Measurements from ENCODE around the gene UBE2N. TPM values are rescaled to one million over a fixed set of nuclear protein-coding genes. Genes with fewer than 3 reads are reported as not detected.

UBE2N gene
- total and polyA plus RNA-seq, 10 of the 15 experiments (the other 5 are each of a cell fraction or from before 2014, with no cell fraction given): 243 to 945 (median 443) TPM

DNA sequence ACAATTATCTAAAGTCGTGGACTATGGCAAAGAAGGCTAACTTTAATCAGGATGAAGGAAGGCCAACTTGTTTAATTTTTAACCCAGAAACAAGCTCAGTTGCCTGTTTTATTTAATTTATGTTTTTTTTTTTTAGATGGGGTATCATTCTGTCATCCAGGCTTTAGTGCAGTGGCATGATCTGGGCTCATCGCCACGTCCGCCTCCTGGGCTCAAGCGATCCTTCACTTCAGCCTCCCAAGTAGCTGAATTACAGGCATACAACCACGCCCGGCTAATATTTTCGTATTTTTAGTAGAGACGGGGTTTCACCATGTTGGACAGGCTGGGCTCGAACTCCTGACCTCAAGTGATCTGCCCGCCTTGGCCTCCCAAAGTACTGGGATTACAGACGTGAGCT is 44.3 kb downstream of the UBE2N start:
- POLR2A ChIA-PET: interaction anchor here (0.5 to 1.7 kb wide), 7 partner anchors 15 to 410 kb away, joined by 3 to 12 read pairs (median 3); no protein-coding TSS in a partner anchor
- H3K9ac ChIP-seq (ENCODE audit: control insufficient read depth, insufficient read depth, low read length): no peak overlapping the region
- H3K27ac ChIP-seq (ENCODE audit: control insufficient read depth, insufficient read depth): no peak overlapping the region
- 86% methylated on average over 12 of the region's 12 CpGs for WGBS (ENCODE audit: insufficient coverage, insufficient replicate concordance, low lambda C conversion rate, missing lambda C conversion rate)
- RAD21 ChIA-PET (ENCODE audit: unreplicated experiment): interaction anchor here (0.6 to 3.7 kb wide), 27 partner anchors 9 to 613 kb away, joined by 3 to 54 read pairs (median 6); no protein-coding TSS in a partner anchor
- H4K20me1 ChIP-seq (ENCODE audit: control insufficient read depth, insufficient read depth): no peaks in the 10 kb centered on the region
- CTCF ChIA-PET: interaction anchor here (0.5 to 4.6 kb wide), 48 partner anchors 8 to 680 kb away, joined by 3 to 95 read pairs (median 4); no protein-coding TSS in a partner anchor
- DNase-seq (ENCODE audit: low read depth, low spot score) (no peak), ATAC-seq (no peak), FAIRE-seq (no peak)
- no peaks in the 10 kb centered on the region; the same call in 1 of the 2 replicates for H3K4me1 ChIP-seq (ENCODE audit: control insufficient read depth, insufficient read depth, low read length)
- intact Hi-C loops (cut with micrococcal nuclease; ENCODE audit: unreplicated experiment) (loop anchor here (2.0 to 10.0 kb wide), 5 partner anchors 299 to 705 kb away; no protein-coding TSS in a partner anchor), in situ Hi-C loops (cut with MboI) (loop anchor here (5.0 kb wide), 1 partner anchor 370 kb away; no protein-coding TSS in a partner anchor)
- no peak for TF ChIP-seq LARP7 (IDR thresholded peaks at IDR 0.05)
- no peak for TF ChIP-seq NR2C1 (IDR thresholded peaks at IDR 0.05)
- TF ChIP-seq SIX5 (IDR thresholded peaks at IDR 0.05; ENCODE audit: low read depth, low read length, severe bottlenecking): no peak
- TF ChIP-seq NR2C2 (IDR thresholded peaks at IDR 0.05; ENCODE audit: borderline replicate concordance, control insufficient read depth, insufficient read length, low read depth): no peak
- TF ChIP-seq, protein P1, sequence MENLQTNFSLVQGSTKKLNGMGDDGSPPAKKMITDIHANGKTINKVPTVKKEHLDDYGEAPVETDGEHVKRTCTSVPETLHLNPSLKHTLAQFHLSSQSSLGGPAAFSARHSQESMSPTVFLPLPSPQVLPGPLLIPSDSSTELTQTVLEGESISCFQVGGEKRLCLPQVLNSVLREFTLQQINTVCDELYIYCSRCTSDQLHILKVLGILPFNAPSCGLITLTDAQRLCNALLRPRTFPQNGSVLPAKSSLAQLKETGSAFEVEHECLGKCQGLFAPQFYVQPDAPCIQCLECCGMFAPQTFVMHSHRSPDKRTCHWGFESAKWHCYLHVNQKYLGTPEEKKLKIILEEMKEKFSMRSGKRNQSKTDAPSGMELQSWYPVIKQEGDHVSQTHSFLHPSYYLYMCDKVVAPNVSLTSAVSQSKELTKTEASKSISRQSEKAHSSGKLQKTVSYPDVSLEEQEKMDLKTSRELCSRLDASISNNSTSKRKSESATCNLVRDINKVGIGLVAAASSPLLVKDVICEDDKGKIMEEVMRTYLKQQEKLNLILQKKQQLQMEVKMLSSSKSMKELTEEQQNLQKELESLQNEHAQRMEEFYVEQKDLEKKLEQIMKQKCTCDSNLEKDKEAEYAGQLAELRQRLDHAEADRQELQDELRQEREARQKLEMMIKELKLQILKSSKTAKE (IDR thresholded peaks at IDR 0.05; ENCODE audit: low read depth, poor library complexity, severe bottlenecking): no peak
- no peak for TF ChIP-seq CEBPB (IDR thresholded peaks at IDR 0.05; ENCODE audit: borderline replicate concordance in 1 of 2, low read depth in 2 of 2, low read length in 2 of 2)
- BruUV-seq (replicated peaks): no TSS peak
- H3K4me2 ChIP-seq (ENCODE audit: control insufficient read depth, insufficient read depth): no peak overlapping the region
- H3K79me2 ChIP-seq (ENCODE audit: control insufficient read depth, insufficient read depth, low read length): peaks cover 15% of the 10 kb centered on the region
- SMC1A ChIA-PET (ENCODE audit: uncharacterized antibody, unreplicated experiment): interaction anchor here (0.6 to 4.3 kb wide), 41 partner anchors 8 to 952 kb away, joined by 3 to 99 read pairs (median 4); partner anchors contain the start of gene EEA1
- no peaks in the 10 kb centered on the region for H3K9me3 ChIP-seq (replicated peaks; ENCODE audit: control insufficient read depth, insufficient read depth, low read length)
- no peak overlapping the region for H3K4me3 ChIP-seq
- H3K36me3 ChIP-seq (ENCODE audit: control insufficient read depth in 2 of 2, insufficient read depth in 2 of 2, low read length in 1 of 2): peaks cover 3 to 20% of the 10 kb centered on the region in 2 experiments
- H3K27me3 ChIP-seq (replicated peaks in 1 of 2; ENCODE audit: control insufficient read depth in 2 of 2, insufficient read depth in 2 of 2, low read length in 1 of 2): no peaks in the 10 kb centered on the region
- no peak overlapping the region for H2AFZ ChIP-seq (ENCODE audit: control insufficient read depth, low read depth, low read length)
